Measurements from ENCODE around the gene EDNRB.

GRCh38 chr13:77918391-77919245 is at the start of gene EDNRB:
- TF ChIP-seq CTCF (IDR thresholded peaks at IDR 0.05) (peak in 1 of 3 experiments; percentile 31), EP300 (IDR thresholded peaks at IDR 0.05) (peak; percentile 4), POLR2A (IDR thresholded peaks at IDR 0.05; ENCODE audit: low read depth) (no peak), POLR2AphosphoS5 (IDR thresholded peaks at IDR 0.05) (peak; percentile 36 to 64)

Data from esophagus muscularis mucosa (tissue), 4 donors.